A549 (cell line): Measurements from ENCODE around the gene ZNF248. TPM values are rescaled to one million over a fixed set of nuclear protein-coding genes. Genes with fewer than 3 reads are reported as not detected.

Experiments used
- ATAC-seq, 2 experiments: fragments of 200-7000 bp in 1 of 2; fragments of >200 bp in 1 of 2; cut with Nextera tagmentation in 1 of 2; cut with Tn5 transposase in 1 of 2; 3 replicates each; pipeline versions ENCODE4 v1.8.0 to v1.9.1; 2018 to 2020; ENCODE audit warnings: mild to moderate bottlenecking in 1 of 2, moderate library complexity in 1 of 2
- CTCF ChIA-PET: fragments of 300-600 bp; sonication (Branson Sonifier 250); formaldehyde crosslinking; extraction: SDS; loops from one replicate; lab custom pipeline; 2021; ENCODE audit warnings: antibody characterized with exemption, inconsistent platforms; lab: Yijun Ruan, JAX
- POLR2A ChIA-PET: fragments of 350-600 bp; formaldehyde crosslinking; extraction: SDS; loops from one replicate; lab custom pipeline; 2021; ENCODE audit warnings: antibody characterized with exemption, inconsistent platforms; lab: Yijun Ruan, JAX
- DNase-seq, 2 experiments: peaks; one replicate each; pipeline versions ENCODE4 v3.0.0 to v3.0.0-alpha.2; 2011 to 2016; ENCODE audit warnings: low read depth in 1 of 2, low spot score in 1 of 2
- FAIRE-seq: peaks from 2 replicates; lab custom pipeline; 2011; peaks lifted over from hg19 to GRCh38; lab: Jason Lieb, UNC
- H3K27ac ChIP-seq, 2 experiments: fragments of >200 bp; sonication (Bioruptor Twin); formaldehyde crosslinking; 3 replicates each; pipeline ENCODE4 v1.5.1; 2016 to 2017
- H3K4me1 ChIP-seq: fragments of >200 bp; sonication (Bioruptor Twin); formaldehyde crosslinking; 3 replicates; pipeline ENCODE4 v1.6.1; 2016
- H3K4me2 ChIP-seq: fragments of >200 bp; sonication (Bioruptor Twin); formaldehyde crosslinking; 3 replicates; pipeline ENCODE4 v1.6.1; 2016
- H3K4me3 ChIP-seq: fragments of >200 bp; sonication (Bioruptor Twin); formaldehyde crosslinking; 3 replicates; pipeline ENCODE4 v1.5.1; 2016
- H3K9me3 ChIP-seq: fragments of >200 bp; sonication (Bioruptor Twin); formaldehyde crosslinking; 3 replicates; pipeline ENCODE4 v1.6.1; 2016
- BHLHE40 ChIP-seq: IDR thresholded peaks from 2 replicates; pipeline ENCODE4 v1.6.1; 2012; ENCODE audit warnings: low read depth, low read length, inconsistent platforms
- CBX2 ChIP-seq: fragments of 200-600 bp; sonication (generic); IDR thresholded peaks from 2 replicates; pipeline ENCODE4 v1.6.1; 2016; ENCODE audit warnings: low read depth, mild to moderate bottlenecking, borderline replicate concordance
- CBX8 ChIP-seq: fragments of 200-600 bp; sonication (generic); IDR thresholded peaks from 2 replicates; pipeline ENCODE4 v1.6.1; 2016
- CHD4 ChIP-seq: fragments of 200-600 bp; sonication (generic); IDR thresholded peaks from 2 replicates; pipeline ENCODE4 v1.6.1; 2016; ENCODE audit warnings: antibody characterized with exemption, mild to moderate bottlenecking, borderline replicate concordance
- CTCF ChIP-seq: fragments of >200 bp; sonication (Bioruptor Twin); formaldehyde crosslinking; IDR thresholded peaks from 3 replicates; pipeline ENCODE4 v1.5.1; 2016
- E2F6 ChIP-seq: IDR thresholded peaks from 2 replicates; pipeline ENCODE4 v1.6.1; 2012; ENCODE audit warnings: low read depth, borderline replicate concordance
- EP300 ChIP-seq, 2 experiments: fragments of >200 bp; sonication (Bioruptor Twin); formaldehyde crosslinking; IDR thresholded peaks; 2 replicates in 1 of 2; 3 replicates in 1 of 2; pipeline ENCODE4 v1.6.1; 2016 to 2017
- FOSL2 ChIP-seq, 2 experiments: fragments of 450-650 bp in 1 of 2; fragments of >200 bp in 1 of 2; sonication (Bioruptor Twin) in 1 of 2; formaldehyde crosslinking; IDR thresholded peaks; 2 replicates each; pipeline versions ENCODE4 v1.5.0 to v1.6.1; 2016 to 2020; ENCODE audit warnings: mild to moderate bottlenecking in 1 of 2, moderate library complexity in 1 of 2
- HOXA7 ChIP-seq: fragments of 250-450 bp; sonication (Bioruptor Pico); IDR thresholded peaks from 2 replicates; pipeline ENCODE4 v1.5.0; 2020; ENCODE audit warnings: mild to moderate bottlenecking, moderate library complexity
- HOXB5 ChIP-seq: fragments of 250-450 bp; sonication (Bioruptor Pico); IDR thresholded peaks from 2 replicates; pipeline ENCODE4 v1.5.0; 2020; ENCODE audit warnings: mild to moderate bottlenecking, moderate library complexity
- JUN ChIP-seq, 2 experiments: fragments of >200 bp; sonication (Bioruptor Twin); formaldehyde crosslinking; IDR thresholded peaks; 2 replicates in 1 of 2; 3 replicates in 1 of 2; pipeline ENCODE4 v1.6.1; 2016 to 2017
- KDM5A ChIP-seq: fragments of 200-600 bp; sonication (generic); IDR thresholded peaks from 2 replicates; pipeline ENCODE4 v1.6.1; 2016; ENCODE audit warnings: antibody characterized with exemption, mild to moderate bottlenecking
- MAZ ChIP-seq: fragments of 150-350 bp; IDR thresholded peaks from 2 replicates; pipeline ENCODE4 v1.6.1; 2014; ENCODE audit warnings: antibody characterized with exemption, low read depth, low read length, borderline replicate concordance
- PBX3 ChIP-seq: IDR thresholded peaks from 2 replicates; pipeline ENCODE4 v1.6.1; 2012
- POLR2AphosphoS2 ChIP-seq: conservative IDR thresholded peaks from 2 replicates; pipeline ENCODE4 v1.6.1; 2012; ENCODE audit warnings: low read length, improper control_type of control experiment, inconsistent platforms
- RAD21 ChIP-seq, 2 experiments: fragments of >200 bp in 1 of 2; sonication (Bioruptor Twin) in 1 of 2; formaldehyde crosslinking in 1 of 2; IDR thresholded peaks in 1 of 2; conservative IDR thresholded peaks in 1 of 2; 2 replicates in 1 of 2; 3 replicates in 1 of 2; pipeline ENCODE4 v1.6.1; 2012 to 2018; ENCODE audit warnings: inconsistent platforms in 1 of 2
- RCOR1 ChIP-seq: fragments of 150-350 bp; IDR thresholded peaks from 2 replicates; pipeline ENCODE4 v1.6.1; 2014; ENCODE audit warnings: antibody characterized with exemption, low read length, low read depth
- SMC3 ChIP-seq: fragments of >200 bp; sonication (Bioruptor Twin); formaldehyde crosslinking; IDR thresholded peaks from 3 replicates; pipeline ENCODE4 v1.6.1; 2018; ENCODE audit warnings: inconsistent platforms
- TP53 ChIP-seq: fragments of 250-450 bp; sonication (Bioruptor Pico); IDR thresholded peaks from 2 replicates; pipeline ENCODE4 v1.5.0; 2021; ENCODE audit warnings: mild to moderate bottlenecking, moderate library complexity
- USF2 ChIP-seq: fragments of 450-650 bp; IDR thresholded peaks from 2 replicates; pipeline ENCODE4 v1.6.1; 2014; ENCODE audit warnings: antibody characterized with exemption
- ZFP36 ChIP-seq: fragments of 450-650 bp; IDR thresholded peaks from 2 replicates; pipeline ENCODE4 v1.6.1; 2014; ENCODE audit warnings: borderline replicate concordance; ENCODE audit not compliant: partially characterized antibody
- ZSCAN20 ChIP-seq: fragments of 250-450 bp; sonication (Bioruptor Pico); IDR thresholded peaks from 2 replicates; pipeline ENCODE4 v1.8.0; 2022; ENCODE audit warnings: mild to moderate bottlenecking, moderate library complexity
- WGBS: methylation state at CpG from one replicate; pipeline ENCODE4 v1.1.6; 2017; ENCODE audit errors: missing lambda C conversion rate; 5-methylcytosine and 5-hydroxymethylcytosine counted together
- polyA plus RNA-seq, 4 experiments: library from polyadenylated mRNA; depleted of rRNA in 3 of 4; stranded (reverse); fragments of >200 nt; fragmentation: RNase III in 1 of 4; extraction: RNeasy Plus Mini Kit Qiagen cat#74134 plus additional on column Dnase treatment in 1 of 4; gene quantifications; 2 replicates in 3 of 4; 3 replicates in 1 of 4; pipeline ENCODE4 v1.2.3, GENCODE V29; 2011 to 2017

The ZNF248 gene
- polyA plus RNA-seq, 2 of the 4 experiments (the other 2 are of a cell fraction), result 7.1 to 13.6 TPM

GRCh38 chr10:37816290-37816689 lies 41.1 kb downstream of the ZNF248 start:
- TF ChIP-seq RCOR1, result no peak
- TF ChIP-seq JUN (IDR thresholded peaks at IDR 0.05), result no peak
- no peak for TF ChIP-seq EP300 (IDR thresholded peaks at IDR 0.05)
- no peak for TF ChIP-seq CTCF
- no peak for TF ChIP-seq POLR2AphosphoS2
- TF ChIP-seq FOSL2 (IDR thresholded peaks at IDR 0.05), result no peak
- TF ChIP-seq FOSL2 (CRISPR knock-in tag; IDR thresholded peaks at IDR 0.05), result no peak
- TF ChIP-seq KDM5A, result no peak
- TF ChIP-seq USF2, result no peak
- no peak for TF ChIP-seq MAZ
- TF ChIP-seq HOXB5 (CRISPR knock-in tag), result no peak
- TF ChIP-seq SMC3, result no peak
- TF ChIP-seq PBX3, result no peak
- TF ChIP-seq CHD4, result no peak
- TF ChIP-seq CBX2, result no peak
- TF ChIP-seq ZFP36, result no peak
- TF ChIP-seq RAD21 (conservative IDR thresholded peaks at IDR 0.05 in 1 of 2, IDR thresholded peaks at IDR 0.05 in 1 of 2), result no peak
- TF ChIP-seq ZSCAN20 (CRISPR knock-in tag), result no peak
- WGBS, result 28% methylated on average over 6 of the region's 6 CpGs
- H3K4me2 ChIP-seq, result no peak overlapping the region
- ChIA-PET POLR2A (no interaction called here), CTCF (no interaction called here)
- no peak overlapping the region for H3K4me3 ChIP-seq
- DNase-seq, result no peak
- no peak for ATAC-seq
- no peaks in the 10 kb centered on the region for H3K4me1 ChIP-seq
- H3K9me3 ChIP-seq, result peaks cover 68% of the 10 kb centered on the region
- no peak overlapping the region for H3K27ac ChIP-seq
- no peak for FAIRE-seq

GRCh38 chr10:37813763-37814162 lies 43.6 kb downstream of the ZNF248 start:
- DNase-seq, result no peak
- H3K4me1 ChIP-seq, result no peaks in the 10 kb centered on the region
- peaks cover 68% of the 10 kb centered on the region for H3K9me3 ChIP-seq
- H3K4me3 ChIP-seq, result no peak overlapping the region
- TF ChIP-seq E2F6 (no peak), TP53 (CRISPR knock-in tag) (no peak), SMC3 (no peak), BHLHE40 (no peak), PBX3 (no peak), EP300 (IDR thresholded peaks at IDR 0.05) (no peak), HOXA7 (CRISPR knock-in tag) (no peak), CBX8 (no peak)
- FAIRE-seq, result no peak
- no peak overlapping the region for H3K27ac ChIP-seq
- ChIA-PET CTCF (no interaction called here), POLR2A (no interaction called here)
- no peak overlapping the region for H3K4me2 ChIP-seq
- WGBS, result 33% methylated on average over 3 of the region's 3 CpGs
- ATAC-seq, result no peak
